H1 (cell line): Measurements from ENCODE around the gene RNF157. TPM values are rescaled to one million over a fixed set of nuclear protein-coding genes. Genes with fewer than 3 reads are reported as not detected.

ENCODE experiments used
- CTCF ChIA-PET: fragments of 300-600 bp; sonication (Branson Sonifier 250); formaldehyde crosslinking; loops from one replicate; lab custom pipeline; 2021; ENCODE audit not compliant: partially characterized antibody; lab: Charles Lee
- POLR2A ChIA-PET: fragments of 300-600 bp; sonication (Branson Sonifier 250); formaldehyde crosslinking; loops from one replicate; lab custom pipeline; 2021; ENCODE audit warnings: inconsistent platforms; ENCODE audit not compliant: partially characterized antibody; lab: Charles Lee
- DNase-seq, 2 experiments: peaks; one replicate each; pipeline versions ENCODE4 v3.0.0 to v3.0.0-alpha.2; 2010 to 2022; ENCODE audit warnings: low spot score in 2 of 2, low read depth in 1 of 2, mixed read lengths in 1 of 2
- FAIRE-seq: peaks from 2 replicates; lab custom pipeline; 2011; peaks lifted over from hg19 to GRCh38; lab: Jason Lieb, UNC
- H2AFZ ChIP-seq: 2 replicates; pipeline ENCODE4 v1.8.1; 2012; ENCODE audit warnings: low read length, inconsistent platforms
- H2AK5ac ChIP-seq: 2 replicates; pipeline ENCODE4 v1.6.1; 2013; ENCODE audit warnings: low read depth, low read length
- H2BK120ac ChIP-seq: replicated peaks from 2 replicates; pipeline ENCODE3; 2013; ENCODE audit warnings: low read depth, low read length, inconsistent platforms
- H2BK12ac ChIP-seq: 2 replicates; pipeline ENCODE4 v1.6.1; 2013; ENCODE audit warnings: low read depth, low read length
- H2BK15ac ChIP-seq: 2 replicates; pipeline ENCODE4 v1.6.1; 2013; ENCODE audit warnings: low read length
- H2BK20ac ChIP-seq: 2 replicates; pipeline ENCODE4 v1.6.1; 2013; ENCODE audit warnings: low read length
- H2BK5ac ChIP-seq: 2 replicates; pipeline ENCODE4 v1.6.1; 2013; ENCODE audit warnings: low read depth, low read length
- H3K14ac ChIP-seq: 2 replicates; pipeline ENCODE4 v1.6.1; 2013; ENCODE audit warnings: inconsistent platforms; ENCODE audit not compliant: insufficient read length
- H3K18ac ChIP-seq: 2 replicates; pipeline ENCODE4 v1.6.1; 2013; ENCODE audit warnings: low read length; ENCODE audit errors: extremely low read depth
- H3K23ac ChIP-seq: 2 replicates; pipeline ENCODE4 v1.6.1; 2013; ENCODE audit warnings: inconsistent platforms; ENCODE audit not compliant: insufficient read length
- H3K23me2 ChIP-seq: 2 replicates; pipeline ENCODE4 v1.6.1; 2013; ENCODE audit warnings: low read depth, low read length
- H3K27ac ChIP-seq: 2 replicates; pipeline ENCODE4 v1.6.1; 2011; ENCODE audit warnings: low read depth, low read length, inconsistent platforms
- H3K27me3 ChIP-seq, 4 experiments: replicated peaks in 1 of 4; 1 replicate in 1 of 4; 2 replicates in 3 of 4; pipeline versions ENCODE4 v1.6.1 to v1.8.1; 2011 to 2013; ENCODE audit warnings: low read length in 3 of 4, mild to moderate bottlenecking in 3 of 4, inconsistent platforms in 2 of 4, mixed read lengths in 2 of 4, moderate library complexity in 1 of 4; ENCODE audit not compliant: control insufficient read depth in 3 of 4, insufficient read depth in 3 of 4; ENCODE audit errors: extremely low read depth in 1 of 4
- H3K36me3 ChIP-seq, 4 experiments: 2 replicates each; pipeline versions ENCODE4 v1.6.1 to v1.8.1; 2011 to 2013; ENCODE audit warnings: mild to moderate bottlenecking in 4 of 4, low read length in 3 of 4, moderate library complexity in 2 of 4, control low read depth in 1 of 4, inconsistent platforms in 1 of 4; ENCODE audit not compliant: insufficient read depth in 4 of 4, control insufficient read depth in 2 of 4
- H3K4ac ChIP-seq: replicated peaks from 2 replicates; pipeline ENCODE3; 2013; ENCODE audit warnings: low read length, low read depth, mixed read lengths, inconsistent platforms; ENCODE audit not compliant: insufficient read length
- H3K4me1 ChIP-seq, 4 experiments: replicated peaks in 1 of 4; 1 replicate in 1 of 4; 2 replicates in 3 of 4; pipeline versions ENCODE4 v1.6.1 to v1.8.1; 2011 to 2013; ENCODE audit warnings: low read length in 3 of 4, inconsistent platforms in 2 of 4, mixed read lengths in 1 of 4; ENCODE audit not compliant: insufficient read depth in 4 of 4, control insufficient read depth in 3 of 4
- H3K4me2 ChIP-seq, 2 experiments: 2 replicates each; pipeline versions ENCODE4 v1.6.1 to v1.8.1; 2011 to 2013; ENCODE audit warnings: low read depth in 2 of 2, low read length in 2 of 2, control low read depth in 1 of 2, inconsistent platforms in 1 of 2, mild to moderate bottlenecking in 1 of 2; ENCODE audit not compliant: insufficient read depth in 1 of 2
- H3K4me3 ChIP-seq, 4 experiments: fragments of 200-600, 300-600 bp in 1 of 4; sonication (generic), shearing (Covaris generic), sonication (Bioruptor Twin) in 1 of 4; 2 replicates each; pipeline versions ENCODE4 v1.5.1 to v1.8.1; 2011 to 2016; ENCODE audit warnings: low read length in 4 of 4, low read depth in 3 of 4, control low read depth in 2 of 4, inconsistent platforms in 2 of 4, mild to moderate bottlenecking in 2 of 4, mixed read lengths in 1 of 4, moderate library complexity in 1 of 4; ENCODE audit not compliant: insufficient read depth in 2 of 4; ENCODE audit errors: extremely low read depth in 1 of 4
- H3K56ac ChIP-seq: replicated peaks from 2 replicates; pipeline ENCODE3; 2013; ENCODE audit warnings: low read depth, mild to moderate bottlenecking, mixed read lengths, low read length, inconsistent platforms; ENCODE audit not compliant: insufficient read length
- H3K79me1 ChIP-seq: 2 replicates; pipeline ENCODE4 v1.6.1; 2013; ENCODE audit warnings: low read depth, low read length, control low read depth
- H3K79me2 ChIP-seq, 2 experiments: 2 replicates each; pipeline versions ENCODE4 v1.6.1 to v1.8.1; 2012 to 2013; ENCODE audit warnings: low read length in 2 of 2, mild to moderate bottlenecking in 2 of 2, inconsistent platforms in 1 of 2; ENCODE audit not compliant: insufficient read depth in 2 of 2, control insufficient read depth in 1 of 2
- H3K9ac ChIP-seq, 4 experiments: replicated peaks in 1 of 4; 1 replicate in 1 of 4; 2 replicates in 3 of 4; pipeline versions ENCODE4 v1.6.1 to v1.8.1; 2011 to 2013; ENCODE audit warnings: low read depth in 3 of 4, low read length in 3 of 4, control low read depth in 2 of 4, mild to moderate bottlenecking in 2 of 4, moderate library complexity in 2 of 4, inconsistent platforms in 1 of 4; ENCODE audit errors: extremely low read depth in 1 of 4
- H3K9me3 ChIP-seq, 2 experiments: 2 replicates each; pipeline versions ENCODE4 v1.6.1 to v1.8.1; 2012 to 2013; ENCODE audit warnings: mild to moderate bottlenecking in 2 of 2, moderate library complexity in 2 of 2, control low read depth in 1 of 2, inconsistent platforms in 1 of 2, low read depth in 1 of 2, low read length in 1 of 2, mixed read lengths in 1 of 2; ENCODE audit not compliant: insufficient read depth in 2 of 2
- H4K20me1 ChIP-seq, 2 experiments: replicated peaks in 1 of 2; 2 replicates each; pipeline versions ENCODE3 to v1.8.1; 2011 to 2013; ENCODE audit warnings: inconsistent platforms in 2 of 2, low read length in 2 of 2, mild to moderate bottlenecking in 1 of 2; ENCODE audit not compliant: insufficient read depth in 2 of 2, control insufficient read depth in 1 of 2
- H4K5ac ChIP-seq: 2 replicates; pipeline ENCODE4 v1.6.1; 2013; ENCODE audit warnings: low read length, low read depth, mixed read lengths, inconsistent platforms; ENCODE audit not compliant: insufficient read length
- H4K8ac ChIP-seq: 2 replicates; pipeline ENCODE4 v1.8.0; 2013; ENCODE audit warnings: mild to moderate bottlenecking, moderate library complexity, low read length, inconsistent platforms; ENCODE audit not compliant: insufficient read depth; ENCODE audit errors: extremely low read depth
- H4K91ac ChIP-seq: replicated peaks from 2 replicates; pipeline ENCODE3; 2013; ENCODE audit warnings: low read length, mixed read lengths, inconsistent platforms; ENCODE audit not compliant: insufficient read length
- E2F6 ChIP-seq: IDR thresholded peaks from 2 replicates; pipeline ENCODE4 v1.6.1; 2012; ENCODE audit warnings: inconsistent platforms
- WGBS, 2 experiments: shearing (Covaris generic) in 1 of 2; methylation state at CpG; one replicate each; pipeline versions ENCODE4 v1.1.6 to v1.1.7; 2013 to 2015; ENCODE audit warnings: low lambda C conversion rate in 2 of 2, mixed read lengths in 2 of 2, inconsistent platforms in 1 of 2, low coverage in 1 of 2, missing lambda C conversion rate in 1 of 2; ENCODE audit not compliant: insufficient replicate concordance in 2 of 2, insufficient coverage in 1 of 2, insufficient read length in 1 of 2; ENCODE audit errors: extremely low coverage in 1 of 2, missing lambda C conversion rate in 1 of 2; 5-methylcytosine and 5-hydroxymethylcytosine counted together
- polyA plus RNA-seq, 7 experiments: library from polyadenylated mRNA; depleted of rRNA in 3 of 7; stranded (reverse) in 5 of 7; unstranded in 2 of 7; fragments of >200 nt in 5 of 7; fragments of 200-250 nt in 2 of 7; gene quantifications; 1 replicate in 5 of 7; 2 replicates in 1 of 7; 4 replicates in 1 of 7; pipeline versions ENCODE4 v1.2.1 to v1.2.3, GENCODE V29; 2011 to 2013; ENCODE audit warnings: missing spikeins in 2 of 7, mixed read lengths in 2 of 7
- total RNA-seq: library from RNA; stranded (reverse); fragmentation: NEBNext Ultra II Directional; extraction: Animal tissue kit (Norgen Biotek cat#: 25700); gene quantifications from 2 replicates; pipeline ENCODE4 v1.2.1, GENCODE V29; 2021

Gene RNF157
- total and polyA plus RNA-seq, 2 of the 8 experiments (the other 6 are each of a cell fraction or from before 2014, with no cell fraction given) = 13.4 to 16.7 TPM

DNA sequence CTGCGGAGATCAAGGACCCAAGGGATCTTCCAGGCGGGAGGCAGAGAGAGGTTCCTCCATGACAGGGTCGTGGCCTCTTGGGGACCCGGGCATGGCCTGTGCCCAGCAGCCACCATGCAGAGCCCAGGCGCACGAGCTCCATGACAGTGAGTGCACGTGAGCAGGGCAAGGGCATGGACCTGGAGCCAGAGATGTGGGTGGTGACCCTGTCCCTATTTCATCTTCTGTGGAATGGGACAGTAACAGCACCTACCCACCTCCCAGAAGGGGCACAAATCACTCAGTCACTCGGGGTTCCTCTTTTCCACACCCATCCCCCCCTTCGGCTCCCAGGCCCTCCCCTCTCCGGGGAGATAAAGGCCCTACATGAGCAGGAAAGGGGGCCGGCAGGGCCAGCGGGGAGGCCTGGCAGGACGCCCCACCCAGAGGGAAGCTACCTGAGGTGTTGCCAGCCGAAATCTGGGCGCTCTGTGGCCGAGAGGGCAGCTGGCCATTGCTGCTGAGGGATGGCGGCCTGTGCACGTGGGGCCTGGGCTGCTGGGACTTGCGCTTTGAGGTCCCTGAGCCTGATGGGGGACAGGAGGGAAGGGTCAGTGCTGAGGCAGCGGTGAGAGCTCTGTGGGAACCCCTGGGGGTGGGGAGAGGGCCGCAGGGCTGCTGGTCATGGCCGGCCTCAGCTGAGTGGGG lies 35.2 kb upstream of the RNF157 start:
- no peaks in the 10 kb centered on the region for H3K79me1 ChIP-seq
- peaks cover 3% of the 10 kb centered on the region; the same call in 1 of the 2 replicates for H3K23me2 ChIP-seq
- no peak overlapping the region for H2BK5ac ChIP-seq
- H2AK5ac ChIP-seq = no peak overlapping the region
- POLR2A ChIA-PET = interaction anchor here (0.6 to 2.0 kb wide), 4 partner anchors 11 to 108 kb away, joined by 3 to 5 read pairs (median 4); partner anchors contain the start of gene UBALD2
- H2AFZ ChIP-seq = no peak overlapping the region
- WGBS, 2 experiments = 83% methylated on average over 22 of the region's 22 CpGs; no CpG with 5 or more reads in 1 of the 2 experiments
- H2BK15ac ChIP-seq = no peak overlapping the region
- no peak for TF ChIP-seq E2F6
- no peak overlapping the region for H3K56ac ChIP-seq
- H2BK12ac ChIP-seq = 0 out of 2 replicates have a peak overlapping the region, but pooled peaks have one; percentile 14
- no peak overlapping the region for H2BK120ac ChIP-seq
- CTCF ChIA-PET = interaction anchor here (0.6 to 3.6 kb wide), 22 partner anchors 12 to 261 kb away, joined by 3 to 32 read pairs (median 4); partner anchors contain the start of gene EXOC7
- H3K9ac ChIP-seq = no peak overlapping the region
- no peak overlapping the region for H3K4me3 ChIP-seq
- H3K4me2 ChIP-seq = no peak overlapping the region
- no peak overlapping the region; the same call in 1 of the 2 replicates for H4K8ac ChIP-seq
- H4K20me1 ChIP-seq = peaks cover 0 to 3% of the 10 kb centered on the region in 2 experiments
- H3K4ac ChIP-seq = no peak overlapping the region
- no peaks in the 10 kb centered on the region; a peak in 1 of 8 replicates for H3K36me3 ChIP-seq
- H3K9me3 ChIP-seq = no peaks in the 10 kb centered on the region
- H4K5ac ChIP-seq = no peak overlapping the region
- H3K27me3 ChIP-seq = no peaks in the 10 kb centered on the region
- FAIRE-seq (no peak), DNase-seq (no peak)
- H3K18ac ChIP-seq = no peak overlapping the region
- H3K4me1 ChIP-seq = peaks cover 0 to 17% (median 12%) of the 10 kb centered on the region in 4 experiments; a peak in 6 of 7 replicates
- no peak overlapping the region for H3K27ac ChIP-seq
- no peaks in the 10 kb centered on the region for H3K79me2 ChIP-seq
- no peak overlapping the region for H3K14ac ChIP-seq
- no peak overlapping the region for H3K23ac ChIP-seq
- no peak overlapping the region for H2BK20ac ChIP-seq
- no peak overlapping the region for H4K91ac ChIP-seq
